ENCODE measurements around the gene DIDO1.

DIDO1 gene

DNA sequence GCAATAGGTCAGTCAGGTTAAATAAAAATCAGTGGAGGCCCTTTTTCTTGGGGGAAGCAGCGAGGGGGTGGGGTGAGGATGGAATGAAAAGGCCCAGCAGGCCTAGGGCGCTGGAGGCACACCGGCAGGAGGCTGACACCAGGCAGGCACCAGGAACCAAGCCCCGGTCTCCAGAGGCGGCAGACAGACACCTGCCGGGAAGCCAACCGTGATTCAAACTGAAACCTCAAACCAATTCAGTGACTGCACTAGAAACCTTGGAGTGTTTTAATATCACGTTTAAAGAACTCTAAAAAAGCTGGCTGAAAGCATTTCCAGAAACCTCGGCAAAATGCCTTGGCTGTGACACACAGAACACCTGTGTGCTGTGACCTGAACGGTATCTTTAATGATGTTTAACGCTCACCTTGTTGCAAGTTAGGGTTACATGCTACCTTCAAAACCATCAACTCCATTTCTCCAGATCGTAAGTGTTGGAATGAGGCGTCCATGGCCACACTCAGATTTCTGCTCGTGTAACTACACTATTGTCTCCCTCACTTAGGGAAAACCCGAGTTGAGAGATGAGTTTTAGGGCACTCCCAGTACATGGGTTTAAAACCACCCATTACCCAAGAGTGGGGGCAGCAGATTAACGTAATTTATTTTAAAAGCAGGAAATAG lies 27.2 kb downstream of the DIDO1 start:
- no peak for DNase-seq
- no peaks in the 10 kb centered on the region for H3K9me3 ChIP-seq
- H3K27me3 ChIP-seq, result no peaks in the 10 kb centered on the region
- no peak overlapping the region for H3K4me3 ChIP-seq (ENCODE audit: low read depth, low read length)
- TF ChIP-seq, protein P1, sequence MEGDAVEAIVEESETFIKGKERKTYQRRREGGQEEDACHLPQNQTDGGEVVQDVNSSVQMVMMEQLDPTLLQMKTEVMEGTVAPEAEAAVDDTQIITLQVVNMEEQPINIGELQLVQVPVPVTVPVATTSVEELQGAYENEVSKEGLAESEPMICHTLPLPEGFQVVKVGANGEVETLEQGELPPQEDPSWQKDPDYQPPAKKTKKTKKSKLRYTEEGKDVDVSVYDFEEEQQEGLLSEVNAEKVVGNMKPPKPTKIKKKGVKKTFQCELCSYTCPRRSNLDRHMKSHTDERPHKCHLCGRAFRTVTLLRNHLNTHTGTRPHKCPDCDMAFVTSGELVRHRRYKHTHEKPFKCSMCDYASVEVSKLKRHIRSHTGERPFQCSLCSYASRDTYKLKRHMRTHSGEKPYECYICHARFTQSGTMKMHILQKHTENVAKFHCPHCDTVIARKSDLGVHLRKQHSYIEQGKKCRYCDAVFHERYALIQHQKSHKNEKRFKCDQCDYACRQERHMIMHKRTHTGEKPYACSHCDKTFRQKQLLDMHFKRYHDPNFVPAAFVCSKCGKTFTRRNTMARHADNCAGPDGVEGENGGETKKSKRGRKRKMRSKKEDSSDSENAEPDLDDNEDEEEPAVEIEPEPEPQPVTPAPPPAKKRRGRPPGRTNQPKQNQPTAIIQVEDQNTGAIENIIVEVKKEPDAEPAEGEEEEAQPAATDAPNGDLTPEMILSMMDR (IDR thresholded peaks at IDR 0.05; ENCODE audit: low read depth, low read length), result no peak
- peaks cover 5% of the 10 kb centered on the region; the same call in 1 of the 2 replicates for H3K4me1 ChIP-seq
- H3K36me3 ChIP-seq, result peaks cover 55% of the 10 kb centered on the region

DNA sequence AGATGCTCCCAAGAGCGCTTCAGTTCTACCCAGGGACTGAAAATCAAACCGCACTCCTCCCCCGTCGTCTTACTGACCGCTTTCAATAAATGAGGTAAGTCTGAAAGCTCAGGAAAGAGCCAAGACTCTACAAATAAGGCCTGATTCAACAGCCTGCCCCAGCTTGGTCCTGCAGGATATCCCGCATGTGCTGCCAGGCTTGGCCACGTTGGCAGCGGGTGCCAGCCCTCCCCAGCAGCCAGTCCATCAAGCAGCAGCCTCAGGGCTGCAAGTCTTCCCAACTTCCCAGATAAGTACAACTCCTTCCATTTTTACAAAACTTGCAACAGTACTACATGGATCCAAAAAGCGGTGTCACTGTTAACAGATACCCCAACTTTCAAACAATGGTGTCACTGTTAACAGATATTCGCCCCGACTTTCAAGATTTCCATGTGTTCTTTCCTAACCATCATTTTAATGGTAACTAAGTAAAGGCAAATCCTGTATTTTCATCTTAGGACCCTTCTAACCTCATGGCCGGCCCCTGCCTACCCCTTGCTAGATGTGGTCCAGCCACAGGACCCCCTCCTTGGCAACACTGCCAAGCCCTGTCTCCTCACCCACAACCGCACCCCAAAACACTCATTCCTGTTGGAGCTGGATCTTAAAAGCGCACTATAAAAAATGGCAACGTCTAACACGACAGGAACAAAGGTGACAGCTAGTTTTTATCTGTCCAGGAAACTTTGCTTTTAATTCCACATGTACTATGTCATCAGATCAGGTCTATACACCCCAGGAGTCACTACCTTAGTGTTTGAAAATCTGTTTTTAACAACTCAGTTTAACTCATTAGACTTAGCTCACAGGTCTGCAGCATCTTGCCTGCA lies 28.0 kb downstream of the DIDO1 start:
- H3K9me3 ChIP-seq, result no peaks in the 10 kb centered on the region
- no peaks in the 10 kb centered on the region for H3K27me3 ChIP-seq
- DNase-seq, result no peak
- H3K36me3 ChIP-seq, result peaks cover 55% of the 10 kb centered on the region
- TF ChIP-seq, protein P1 (IDR thresholded peaks at IDR 0.05; ENCODE audit: low read depth, low read length), result no peak
- H3K4me1 ChIP-seq, result peaks cover 5% of the 10 kb centered on the region; the same call in 1 of the 2 replicates
- H3K4me3 ChIP-seq (ENCODE audit: low read depth, low read length), result no peak overlapping the region

DNA sequence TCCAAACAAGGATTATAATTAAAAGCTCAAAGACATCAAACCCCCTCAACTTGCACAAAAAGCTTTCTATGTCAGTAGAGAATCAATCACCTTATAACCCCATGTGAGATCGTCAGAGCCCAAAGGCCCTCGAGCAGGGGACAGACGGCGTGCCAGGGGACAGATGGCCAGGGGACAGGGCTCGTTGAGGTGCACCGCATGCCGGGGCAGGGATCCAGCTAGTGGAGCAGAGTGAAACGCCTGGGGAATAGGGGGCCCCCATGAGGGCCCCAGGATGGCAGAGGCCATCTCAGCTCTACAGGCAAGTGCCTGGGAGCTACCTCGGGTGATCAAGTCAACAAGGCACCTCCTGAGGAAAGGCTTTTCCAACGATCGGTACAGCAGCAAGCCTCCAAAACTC lies 28.6 kb downstream of the DIDO1 start:
- Histone ChIP-seq H3K36me3 (peaks cover 55% of the 10 kb centered on the region), H3K4me3 (ENCODE audit: low read depth, low read length) (no peak overlapping the region), H3K9me3 (no peaks in the 10 kb centered on the region), H3K27me3 (no peaks in the 10 kb centered on the region), H3K4me1 (peaks cover 5% of the 10 kb centered on the region; the same call in 1 of the 2 replicates)
- TF ChIP-seq, protein P1 (IDR thresholded peaks at IDR 0.05; ENCODE audit: low read depth, low read length), result no peak
- no peak for DNase-seq

DNA sequence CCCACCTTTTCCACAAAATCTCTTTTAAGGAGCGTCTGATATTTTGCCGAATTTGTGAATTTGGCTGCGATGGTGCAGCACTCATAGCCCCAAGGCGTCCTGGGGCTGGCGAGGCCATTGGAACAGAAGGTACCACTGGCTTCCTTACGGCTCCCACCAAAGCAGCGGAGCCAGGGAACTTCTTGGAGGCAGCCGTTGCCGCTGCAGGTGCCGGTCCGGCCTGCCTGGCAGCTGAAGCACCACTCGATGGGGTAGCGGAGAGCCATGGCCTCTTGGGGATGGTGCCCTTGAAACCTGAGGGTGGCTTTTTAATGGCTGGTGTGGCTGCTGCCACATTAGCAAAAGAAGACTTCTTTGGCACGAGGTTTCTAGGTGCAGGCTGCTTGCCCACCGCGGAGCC lies 29.8 kb downstream of the DIDO1 start:
- TF ChIP-seq, protein P1 (IDR thresholded peaks at IDR 0.05; ENCODE audit: low read depth, low read length), result no peak
- Histone ChIP-seq H3K27me3 (no peaks in the 10 kb centered on the region), H3K9me3 (no peaks in the 10 kb centered on the region), H3K4me3 (ENCODE audit: low read depth, low read length) (no peak overlapping the region), H3K4me1 (peaks cover 5% of the 10 kb centered on the region; the same call in 1 of the 2 replicates), H3K36me3 (peaks cover 58% of the 10 kb centered on the region)
- DNase-seq, result no peak

GRCh38 chr20:62895539-62895938 lies 30.8 kb downstream of the DIDO1 start:
- Histone ChIP-seq H3K27me3 (no peaks in the 10 kb centered on the region), H3K9me3 (no peaks in the 10 kb centered on the region), H3K36me3 (peaks cover 62% of the 10 kb centered on the region), H3K4me3 (ENCODE audit: low read depth, low read length) (no peak overlapping the region), H3K4me1 (peaks cover 5% of the 10 kb centered on the region; the same call in 1 of the 2 replicates)
- no peak for DNase-seq
- TF ChIP-seq, protein P1 (IDR thresholded peaks at IDR 0.05; ENCODE audit: low read depth, low read length), result no peak

DNA sequence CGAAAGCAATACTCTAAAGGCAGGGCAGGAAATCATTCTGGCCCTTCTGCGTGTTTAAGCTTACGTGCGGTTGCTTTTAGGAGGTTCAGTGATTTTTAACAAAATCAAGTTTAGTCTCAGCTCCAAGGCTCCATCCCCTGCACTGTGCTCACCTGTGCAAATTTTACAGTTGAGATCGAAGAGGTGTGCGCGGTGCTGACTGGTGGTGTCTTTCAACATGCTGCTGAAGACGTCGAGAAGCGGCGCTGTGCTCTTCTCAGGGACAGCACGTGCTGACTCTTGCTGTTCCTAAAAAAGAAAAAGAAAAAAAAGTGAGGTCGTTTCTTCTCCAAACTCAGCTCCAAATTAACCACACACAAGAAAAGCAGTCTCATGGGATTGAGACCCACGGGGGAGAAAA lies 32.0 kb downstream of the DIDO1 start:
- Histone ChIP-seq H3K27me3 (no peaks in the 10 kb centered on the region), H3K4me1 (no peaks in the 10 kb centered on the region), H3K4me3 (ENCODE audit: low read depth, low read length) (no peak overlapping the region), H3K9me3 (no peaks in the 10 kb centered on the region), H3K36me3 (peaks cover 75% of the 10 kb centered on the region)
- DNase-seq, result no peak
- TF ChIP-seq, protein P1 (IDR thresholded peaks at IDR 0.05; ENCODE audit: low read depth, low read length), result no peak

Measured in BE2C (cell line).